CD4-positive, alpha-beta T cell treated with Interleukin-4 for 4 hours (primary cell): ENCODE measurements around the gene ARPC5.
"Not testable (repeated sequence)": the region's sequence is repeated elsewhere in the genome, so short reads cannot be mapped to it uniquely, and the experiment has no call there.

Experiments
- DNase-seq: peaks from one replicate; pipeline ENCODE4 v3.0.0-alpha.2; 2020

ARPC5 gene

DNA sequence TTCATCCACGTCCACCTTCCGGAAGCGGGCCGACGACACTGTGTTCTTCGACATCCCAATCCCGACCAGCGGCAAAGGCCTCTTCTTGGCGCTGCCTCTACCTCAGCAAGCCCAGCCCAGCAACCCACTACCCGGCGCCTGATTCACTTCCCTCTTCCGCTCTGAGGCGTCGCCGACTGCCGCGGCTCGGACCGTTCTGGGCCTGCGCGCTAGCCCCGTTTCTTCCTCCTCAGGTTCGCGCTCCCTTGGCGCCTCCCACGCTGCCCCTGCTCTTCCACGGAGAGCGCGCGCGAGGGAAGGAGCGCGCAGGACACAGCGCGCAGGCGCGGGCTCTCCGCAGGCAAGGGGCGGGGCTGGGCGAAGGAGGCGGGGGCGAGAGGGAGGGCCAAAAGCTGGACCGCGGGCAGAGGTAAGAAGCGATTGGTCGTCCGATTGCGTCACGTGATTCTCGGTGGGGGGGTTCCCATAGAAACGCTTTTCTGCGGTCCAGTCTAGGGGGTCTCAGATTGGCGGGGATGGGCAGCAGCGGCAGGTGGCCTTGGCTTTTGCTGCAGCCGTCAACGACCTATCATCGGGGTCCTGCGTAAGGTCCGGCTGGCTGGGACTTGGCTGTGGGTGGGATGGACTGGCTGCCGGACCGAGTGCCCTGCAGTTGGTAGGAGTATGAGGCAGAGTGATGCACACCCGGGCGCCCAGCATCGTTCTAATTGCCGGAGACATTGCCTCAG lies at the start of gene ARPC5:
Gene ARPC5 (minus strand): TSS at position 178 of the 728 bp plus-strand sequence. CDS start 124 bp downstream, at position 54.
- peak; percentile 96 for DNase-seq

GRCh38 chr1:183685112-183685713 lies 49.6 kb upstream of the ARPC5 start:
- DNase-seq = peak; percentile 61

DNA sequence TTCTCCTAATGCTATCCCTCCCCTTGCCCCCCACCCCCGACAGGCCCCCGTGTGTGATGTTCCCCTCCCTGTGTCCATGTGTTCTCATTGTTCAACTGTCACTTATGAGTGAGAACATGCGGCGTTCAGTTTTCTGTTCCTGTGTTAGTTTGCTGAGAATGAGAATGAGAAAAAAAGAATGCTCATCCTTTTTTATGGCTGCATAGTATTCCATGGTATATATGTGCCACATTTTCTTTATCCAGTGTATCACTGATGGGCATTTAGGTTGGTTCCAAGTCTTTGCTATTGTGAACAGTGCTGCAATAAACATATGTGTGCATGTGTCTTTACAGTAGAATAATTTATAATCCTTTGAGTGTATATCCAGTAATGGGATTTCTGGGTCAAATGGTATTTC lies 43.8 kb upstream of the ARPC5 start:
- not testable (repeated sequence) for DNase-seq

DNA sequence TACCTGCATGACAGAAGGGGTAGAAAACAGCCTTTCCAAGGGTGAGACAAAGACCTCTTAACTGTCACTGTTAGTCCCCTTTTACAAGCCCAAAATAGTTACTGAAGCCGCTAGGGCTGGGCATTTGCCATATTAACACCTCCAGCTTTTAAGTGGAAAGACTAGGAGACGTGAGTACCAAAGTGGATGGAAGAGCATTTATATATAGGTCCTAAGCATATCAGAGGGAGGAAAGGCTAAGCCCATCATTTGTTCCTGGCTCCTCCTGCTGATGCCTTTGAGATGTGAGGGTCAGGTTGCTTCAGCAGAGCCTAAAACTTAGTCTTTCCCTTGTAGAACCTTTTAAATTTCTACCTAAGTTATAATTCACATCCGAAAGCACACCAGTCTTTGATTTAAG lies 43.2 kb upstream of the ARPC5 start:
- DNase-seq = no peak

DNA sequence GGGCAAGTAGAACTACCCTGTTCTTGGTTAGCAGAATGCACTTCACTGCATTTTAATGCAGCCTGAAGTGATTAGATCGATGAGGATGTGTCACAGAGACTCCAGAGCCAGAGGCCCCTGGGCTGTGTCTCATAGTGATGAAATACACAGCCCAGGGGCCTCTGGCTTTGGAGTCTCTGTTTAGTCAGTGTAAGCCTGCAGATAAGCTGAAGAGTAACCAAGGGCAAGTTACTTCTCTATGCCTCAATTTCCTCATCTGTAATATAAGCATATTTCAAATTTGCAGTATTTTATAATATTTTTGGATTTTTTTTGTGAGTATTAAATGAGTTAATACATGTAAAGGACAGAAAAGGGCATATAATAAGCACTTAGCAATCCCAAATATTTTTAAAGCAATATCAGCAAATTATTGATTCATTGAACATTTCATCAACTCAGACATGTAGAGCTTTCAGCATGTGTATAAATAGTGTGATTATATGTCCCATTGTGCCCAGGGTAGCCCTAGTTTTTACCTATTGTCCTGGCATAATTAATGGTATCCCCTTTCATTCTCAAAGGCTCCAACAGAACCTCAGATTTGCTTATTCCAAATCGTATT lies 41.1 kb upstream of the ARPC5 start:
- no peak for DNase-seq

GRCh38 chr1:183675883-183676585 lies 40.5 kb upstream of the ARPC5 start:
- no peak for DNase-seq

DNA sequence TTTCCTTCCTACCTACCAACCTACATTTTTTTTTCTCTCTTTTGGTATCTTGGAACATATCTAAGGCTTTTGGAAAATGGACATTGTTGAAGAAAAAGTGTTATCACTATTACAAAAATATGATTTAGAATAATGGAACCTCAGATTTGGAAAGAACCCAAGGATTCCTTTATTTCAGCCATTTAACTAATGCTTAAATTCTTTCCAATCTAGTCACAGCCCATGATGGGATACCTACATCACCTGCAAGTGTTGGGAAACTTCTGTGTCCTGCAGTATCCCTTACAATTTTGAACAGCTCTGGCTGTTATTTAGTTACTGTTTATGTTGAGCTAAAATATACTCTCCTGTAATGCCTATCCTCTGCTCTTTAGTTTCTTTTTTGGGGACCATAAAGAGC lies 39.8 kb upstream of the ARPC5 start:
- DNase-seq = no peak

GRCh38 chr1:183674886-183675285 lies 39.3 kb upstream of the ARPC5 start:
- DNase-seq = no peak

GRCh38 chr1:183674339-183674738 lies 38.8 kb upstream of the ARPC5 start:
- DNase-seq = no peak

DNA sequence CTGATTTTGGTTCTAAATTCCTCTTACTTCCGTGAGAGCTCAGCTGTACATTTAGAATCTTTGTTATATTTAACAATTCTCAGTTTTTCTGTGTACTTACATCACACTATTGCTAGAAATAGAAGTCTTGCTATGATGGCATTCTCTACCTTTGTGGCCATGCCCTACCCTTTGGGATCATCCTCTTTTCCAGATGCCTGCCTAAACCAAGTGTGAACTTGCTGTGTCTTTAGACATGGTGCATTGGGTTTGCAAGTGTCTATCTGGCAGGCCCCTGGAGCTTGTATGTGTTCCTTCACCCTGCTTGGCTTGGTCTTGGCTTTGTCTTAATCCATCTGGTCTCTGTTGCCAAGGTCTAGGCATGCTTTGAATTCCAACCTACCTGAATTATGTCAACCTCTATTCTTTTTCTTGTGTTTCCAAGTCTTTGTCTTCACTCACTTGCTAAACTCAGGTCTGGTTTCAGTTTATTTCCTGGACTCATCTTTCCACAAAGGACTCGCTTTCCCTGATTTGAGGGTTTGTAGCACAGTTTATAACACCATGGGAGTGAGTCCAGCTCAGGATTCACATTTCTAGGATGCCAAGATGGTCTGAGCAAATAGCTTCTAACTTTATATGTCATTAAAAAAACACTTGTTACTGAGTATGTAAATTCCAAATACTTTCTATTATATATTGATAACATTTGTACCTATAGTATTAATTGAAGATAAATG lies 38.2 kb upstream of the ARPC5 start:
- no peak for DNase-seq

- no peak for DNase-seq
These were observed 34.6 kb upstream of the ARPC5 start for GRCh38 chr1:183670169-183670568.

DNA sequence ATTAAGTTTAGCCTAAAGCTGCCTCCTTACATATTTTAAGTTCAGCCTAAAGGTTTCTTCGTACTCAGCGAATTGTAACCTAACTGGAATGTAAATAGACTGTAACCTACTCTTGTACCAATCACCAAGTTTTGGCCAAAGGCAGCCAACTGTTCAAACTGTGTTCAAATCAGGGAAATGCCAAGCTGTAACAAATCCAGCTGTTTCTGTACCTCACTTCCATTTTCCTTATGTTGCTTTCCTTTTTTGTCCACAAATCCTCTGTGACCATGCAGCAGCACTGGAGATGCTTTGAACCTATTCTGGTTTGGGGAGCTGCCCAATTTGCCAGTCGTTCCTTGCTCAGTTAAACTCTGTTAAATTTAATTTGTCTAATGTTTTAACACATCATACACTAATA lies 20.8 kb upstream of the ARPC5 start:
- no peak for DNase-seq

DNA sequence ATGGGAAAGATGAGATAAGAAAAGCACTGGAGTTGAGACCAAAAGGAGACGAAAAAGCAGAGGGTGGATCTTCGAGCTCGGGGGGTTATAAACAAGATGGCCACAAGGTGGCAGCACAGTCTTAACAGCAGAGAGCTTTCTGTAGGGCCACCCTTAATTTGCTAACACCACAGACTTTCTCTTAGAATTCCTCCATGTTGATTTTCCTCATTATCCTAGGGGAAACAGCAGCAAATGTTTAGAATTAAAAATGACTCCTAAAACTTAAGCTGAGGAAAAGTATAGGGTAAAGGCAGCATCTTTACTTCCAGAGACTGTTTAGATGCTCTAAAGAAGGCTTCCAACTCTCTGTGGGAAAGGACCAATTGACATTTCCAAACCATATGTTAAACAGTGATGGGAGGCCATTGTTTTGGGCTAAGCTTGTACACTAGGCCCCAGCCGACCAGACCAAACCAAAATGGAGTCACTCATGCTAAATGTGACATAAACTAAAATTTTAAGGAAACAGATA lies 20.0 kb upstream of the ARPC5 start:
- DNase-seq = peak; percentile 70

DNA sequence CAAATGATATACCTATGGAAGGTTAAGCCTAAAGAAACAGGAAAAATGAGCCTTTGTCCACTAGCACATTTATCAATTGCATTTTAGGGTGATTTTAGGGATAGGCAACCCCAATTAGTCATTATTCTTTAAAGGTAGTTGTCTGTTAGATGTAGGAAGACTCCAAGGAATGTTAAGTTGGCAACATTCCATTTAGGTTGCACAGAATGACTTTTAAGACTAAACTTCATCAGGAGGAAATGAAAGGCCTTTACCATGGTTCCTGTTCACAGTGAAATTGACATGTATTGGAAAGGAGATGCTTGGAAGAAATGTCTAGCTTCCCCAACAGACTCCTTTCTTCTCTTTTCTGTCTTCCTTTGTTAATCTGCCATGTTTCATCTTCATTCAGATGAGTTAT lies 19.1 kb upstream of the ARPC5 start:
- DNase-seq = no peak

GRCh38 chr1:183653876-183654451 lies 18.4 kb upstream of the ARPC5 start:
- no peak for DNase-seq

DNA sequence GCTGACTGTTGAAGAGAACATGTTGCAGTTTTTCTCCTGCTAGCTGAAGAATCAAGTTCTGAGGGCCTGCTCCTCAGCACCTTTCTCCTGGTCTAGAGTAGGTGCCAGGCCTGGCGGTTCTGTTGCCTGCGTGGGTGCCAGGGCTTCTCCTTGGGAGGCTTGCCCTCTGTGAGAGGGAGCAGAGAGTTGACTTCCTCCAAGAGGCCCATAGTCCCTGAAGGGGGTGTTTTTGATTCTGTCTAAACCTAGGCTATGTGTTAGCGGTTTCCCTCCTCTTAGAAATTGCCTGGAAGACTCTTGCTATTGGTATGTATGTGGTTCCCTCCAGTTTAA lies 17.8 kb upstream of the ARPC5 start:
- no peak for DNase-seq

DNA sequence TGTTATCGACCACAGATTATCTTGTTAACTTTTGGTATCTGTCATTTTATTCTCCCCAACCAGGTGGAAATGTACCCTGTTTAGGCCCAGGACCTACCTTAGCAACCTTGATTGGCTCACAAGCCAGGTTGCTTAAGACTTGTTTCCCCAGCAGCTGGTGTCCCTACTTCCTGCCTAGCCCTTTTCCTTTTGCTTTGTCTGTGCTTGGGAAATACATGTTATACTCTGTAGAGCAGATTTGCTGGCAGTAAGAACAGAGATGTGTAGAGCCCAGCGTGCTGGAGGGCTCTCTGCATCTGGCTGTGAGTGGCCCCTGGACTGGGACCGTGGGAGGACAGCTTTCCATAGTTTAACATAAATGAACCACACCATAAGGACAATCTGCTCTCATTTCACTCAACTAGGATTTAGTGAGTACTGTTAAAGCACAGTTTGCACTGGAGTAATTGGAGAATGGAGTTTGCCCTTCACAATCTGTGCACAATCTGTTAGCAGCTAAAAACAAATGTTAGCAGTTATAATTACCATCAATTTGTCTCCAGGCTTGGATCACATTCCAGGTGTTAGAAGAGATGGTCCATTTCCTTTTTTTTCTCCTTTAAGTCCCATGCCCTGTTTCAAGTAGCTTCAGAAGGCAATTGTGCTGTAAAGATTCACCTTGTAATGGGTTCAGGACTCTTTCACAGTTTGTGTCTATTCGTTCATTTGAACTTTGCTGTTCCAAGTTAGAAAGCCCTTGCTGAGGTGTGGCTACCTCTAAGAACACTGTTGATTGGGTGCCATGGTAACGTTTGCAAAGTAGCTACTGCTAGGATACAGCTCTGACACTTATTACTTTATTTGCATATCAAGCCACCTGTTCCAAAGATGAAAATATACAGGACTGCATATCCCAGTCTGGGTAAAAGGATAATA lies 17.2 kb upstream of the ARPC5 start, which contains the start of gene APOBEC4:
Gene APOBEC4 (minus strand): TSS at position 770 of the 915 bp plus-strand sequence. CDS start 4,535 bp downstream, outside the sequence.
- peak; percentile 45 for DNase-seq

GRCh38 chr1:183652107-183652506 lies 16.5 kb upstream of the ARPC5 start:
- DNase-seq = peak; percentile 42

DNA sequence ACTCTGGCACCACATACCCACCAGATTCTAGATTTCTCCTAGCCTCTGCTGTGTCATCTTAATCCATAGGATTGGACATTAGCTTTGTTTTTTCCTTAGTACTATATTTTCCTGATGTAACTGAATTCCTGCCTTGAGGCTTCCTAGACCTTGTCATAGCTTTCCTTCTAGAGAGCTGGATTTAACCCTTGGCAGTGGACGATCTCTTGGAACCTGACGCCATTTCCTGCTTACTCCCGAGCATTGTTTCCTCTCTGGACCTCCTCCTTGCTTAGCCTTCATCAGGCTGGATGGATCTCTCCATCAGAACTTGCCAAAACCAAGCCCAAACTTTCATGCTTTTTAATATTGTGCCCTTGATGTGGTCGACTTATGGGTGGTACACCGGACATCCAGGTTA lies 16.0 kb upstream of the ARPC5 start:
- no peak for DNase-seq

GRCh38 chr1:183648042-183648441 lies 12.5 kb upstream of the ARPC5 start:
- no peak for DNase-seq

- no peak for DNase-seq
These were observed 11.2 kb upstream of the ARPC5 start for GRCh38 chr1:183646776-183647175.
